Erythroblast (primary cell): ENCODE results near the gene PHEX.

Experiments
- GATA1 ChIP-seq: IDR thresholded peaks from 2 replicates; pipeline ENCODE4 v1.6.1; 2011; ENCODE audit warnings: low read depth, mild to moderate bottlenecking, control low read depth, low read length, moderate library complexity
- POLR2A ChIP-seq: IDR thresholded peaks from 2 replicates; pipeline ENCODE4 v1.6.1; 2011; ENCODE audit warnings: mild to moderate bottlenecking, low read length

DNA sequence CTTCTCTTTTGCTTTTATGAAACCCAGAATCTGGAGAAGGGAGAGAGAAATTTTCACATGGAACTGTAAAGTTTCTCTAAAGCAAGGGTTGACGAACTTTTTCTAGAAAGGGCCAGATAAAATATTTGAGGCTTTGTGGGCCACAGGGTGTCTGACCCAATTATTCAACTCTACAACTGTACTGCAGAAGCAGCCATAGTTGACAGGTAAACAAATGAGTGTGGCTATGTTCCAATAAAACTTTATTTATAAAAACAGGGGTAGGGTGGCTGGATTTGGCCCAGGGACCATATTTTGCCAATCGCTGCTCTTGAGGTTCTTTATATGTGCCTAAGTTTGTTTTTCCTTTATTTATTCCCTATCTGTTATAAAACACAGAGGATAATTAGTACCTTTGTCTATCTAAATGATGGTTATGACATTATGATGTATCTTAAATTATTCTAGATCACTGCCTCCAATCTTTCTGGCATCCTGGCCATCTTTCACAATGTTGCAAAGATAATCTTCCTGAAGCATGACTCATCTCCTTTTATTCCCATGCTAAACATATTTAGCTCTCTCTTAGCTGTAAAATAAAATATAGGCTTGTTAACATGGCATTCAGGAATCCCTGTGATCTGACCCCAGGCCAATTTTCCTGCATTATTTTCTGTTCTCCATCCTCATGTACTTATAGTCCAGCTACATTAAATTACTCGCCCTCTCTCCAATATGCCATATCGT is 133.8 kb downstream of the PHEX start:
- TF ChIP-seq POLR2A (no peak), GATA1 (no peak)
